Ovary (tissue), 3 donors: Measurements from ENCODE around the gene CSNK1G2.

Experiments used
- CTCF ChIP-seq, 3 donors: fragments of 450-650 bp in 2 of 3; fragments of 200-600 bp in 1 of 3; IDR thresholded peaks; one replicate each; pipeline versions ENCODE4 v1.5.1 to v1.8.0; 2016 to 2022; ENCODE audit warnings: antibody characterized with exemption in 3 of 3, mild to moderate bottlenecking in 1 of 3
- EP300 ChIP-seq: sonication (generic); formaldehyde crosslinking; IDR thresholded peaks from one replicate; pipeline ENCODE4 v1.6.1; 2017; ENCODE audit warnings: antibody characterized with exemption
- donor health status: DM: no; HTN: no; CAD: no.

- TF ChIP-seq CTCF (IDR thresholded peaks at IDR 0.05): no peak
- TF ChIP-seq EP300: no peak
Measured at GRCh38 chr19:1998712-1999708, 58.0 kb downstream of the CSNK1G2 start.
